Measurements from ENCODE around the gene SEMA3D.

Gene SEMA3D

DNA sequence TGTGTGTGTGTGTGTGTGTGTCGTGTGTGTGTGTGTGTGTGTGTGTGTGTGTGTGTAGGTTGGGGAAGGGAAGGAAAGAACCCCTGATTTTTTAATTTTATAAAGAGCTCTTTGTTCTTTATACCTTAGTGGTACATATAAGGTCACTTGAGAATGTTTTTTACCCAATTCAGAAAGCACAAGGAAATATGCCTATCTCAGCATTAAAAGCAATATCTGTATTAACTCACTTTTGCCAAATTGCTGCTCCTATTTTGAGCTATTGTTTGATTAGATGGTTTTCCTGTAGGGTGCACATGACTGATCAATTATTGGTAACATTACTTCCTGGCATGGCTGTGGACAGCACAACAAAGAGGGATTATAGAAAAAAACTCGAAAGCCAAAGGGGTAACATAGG lies 60.5 kb downstream of the SEMA3D start:
- no peak for DNase-seq (ENCODE audit: low read depth in 3 of 3)

DNA sequence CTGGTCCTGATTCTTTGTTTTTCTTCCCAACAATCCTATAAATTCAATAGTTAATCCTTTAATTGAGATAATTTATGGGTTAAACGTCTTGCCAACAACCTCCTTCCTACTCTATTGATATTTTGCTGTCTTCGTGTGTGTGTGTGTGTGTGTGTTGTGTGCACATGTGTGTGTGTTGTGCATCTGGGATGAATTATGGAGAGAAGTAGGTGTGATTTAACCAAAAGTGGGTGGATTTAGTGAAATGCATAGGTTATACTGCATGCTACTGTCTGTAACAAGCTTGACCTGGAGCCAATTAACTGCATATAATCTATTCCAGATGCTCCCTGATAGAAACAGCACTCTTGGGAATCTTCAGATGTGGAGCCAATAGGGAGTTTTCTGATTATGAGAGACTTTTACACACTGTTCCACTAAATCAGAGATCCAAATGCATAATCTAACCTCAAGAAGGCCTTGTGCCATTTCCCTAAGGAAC lies 61.2 kb downstream of the SEMA3D start:
- DNase-seq (ENCODE audit: low read depth in 3 of 3): no peak

DNA sequence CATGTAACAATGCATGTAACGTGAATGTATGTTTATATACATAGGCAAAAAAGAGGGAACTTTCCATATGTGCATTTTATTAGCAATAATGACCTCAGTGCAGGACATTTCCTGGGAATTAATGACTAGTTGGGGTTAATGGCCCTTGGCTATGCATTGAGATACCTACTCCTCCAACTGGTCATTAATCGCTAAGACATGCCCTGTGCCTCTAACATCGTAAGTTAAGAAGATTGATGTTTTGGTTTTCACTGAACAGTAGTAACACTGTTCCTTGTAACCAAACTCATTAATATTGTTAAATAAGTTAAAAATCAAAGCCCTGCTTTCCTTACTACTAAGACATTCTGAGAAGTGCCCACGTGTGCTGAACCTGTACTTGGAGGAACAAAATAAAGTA lies 61.7 kb downstream of the SEMA3D start:
- no peak for DNase-seq (ENCODE audit: low read depth in 3 of 3)

DNA sequence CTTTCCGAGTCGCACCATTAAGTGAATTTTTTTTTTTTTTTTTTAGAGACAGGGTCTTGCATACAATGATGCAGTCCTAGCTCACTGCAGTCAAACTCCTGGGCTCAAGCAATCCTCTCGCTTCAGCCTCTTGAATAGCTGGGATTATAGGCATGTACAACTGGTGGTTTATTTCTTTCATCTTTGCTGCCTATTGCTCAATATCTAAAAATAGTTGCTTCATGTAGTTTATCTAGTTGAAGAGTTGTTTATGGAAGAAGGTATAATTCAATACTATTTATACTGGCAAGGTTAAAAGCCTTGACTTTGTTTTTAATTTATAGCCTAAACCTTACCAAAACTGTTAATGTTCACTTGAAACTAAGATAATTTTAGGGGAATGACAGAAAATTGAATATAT lies 66.9 kb downstream of the SEMA3D start:
- no peak for DNase-seq (ENCODE audit: low read depth in 3 of 3)

DNA sequence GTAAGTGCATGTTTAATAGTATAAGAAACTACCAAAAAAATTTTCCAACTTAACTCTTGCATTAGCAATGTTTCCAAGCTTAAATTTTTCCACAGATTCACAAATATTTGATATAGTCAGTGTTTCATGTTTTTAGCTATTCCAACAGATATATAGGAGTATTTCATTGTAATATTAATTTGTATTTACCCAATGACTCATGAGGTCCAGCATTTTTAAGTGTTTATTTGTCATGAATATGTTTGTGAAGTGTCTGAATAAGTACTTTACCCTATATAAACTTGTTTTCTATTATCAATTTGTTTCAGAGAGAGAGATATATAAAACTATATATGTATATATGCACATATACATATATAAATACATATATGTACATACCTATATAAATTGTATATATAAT lies 71.0 kb downstream of the SEMA3D start:
- DNase-seq (ENCODE audit: low read depth in 3 of 3): no peak

DNA sequence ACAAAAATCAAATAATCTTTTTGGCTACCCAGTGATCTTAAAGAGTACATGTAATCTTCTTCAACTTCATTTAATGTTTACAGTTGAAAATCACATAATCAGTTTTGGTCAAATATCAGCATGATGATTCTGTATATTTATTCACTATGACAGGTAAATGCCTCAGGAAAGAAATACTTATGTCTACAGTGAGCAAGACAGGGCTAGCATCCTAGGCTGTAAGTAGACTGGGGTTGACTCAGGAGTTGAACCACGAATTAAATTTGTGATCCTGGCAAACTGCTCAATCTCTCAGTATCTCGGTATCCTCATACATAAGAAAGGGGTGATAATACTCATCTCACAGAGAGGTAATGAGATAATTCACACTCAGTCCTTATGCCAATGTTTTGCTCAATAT lies 71.8 kb downstream of the SEMA3D start:
- no peak for DNase-seq (ENCODE audit: low read depth in 3 of 3)

DNA sequence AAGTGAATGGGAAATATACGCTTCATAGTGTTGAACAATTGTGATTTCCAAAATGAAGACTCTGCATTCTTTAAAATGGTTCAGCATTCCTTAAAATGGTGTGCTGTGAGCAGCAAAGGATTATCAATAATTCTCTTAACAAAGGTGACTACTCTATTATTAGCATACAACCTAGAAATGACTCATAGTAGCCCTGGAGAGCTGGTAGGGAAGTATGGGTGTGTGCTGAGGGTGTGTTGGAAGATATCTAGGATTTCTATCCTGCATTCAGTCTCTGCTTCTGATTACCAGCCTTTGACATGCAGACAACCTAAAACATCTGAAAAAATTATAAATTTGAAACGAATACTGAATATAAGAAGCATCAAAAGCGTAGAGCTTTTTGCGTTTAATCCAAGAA lies 72.5 kb downstream of the SEMA3D start:
- no peak for DNase-seq (ENCODE audit: low read depth in 3 of 3)

DNA sequence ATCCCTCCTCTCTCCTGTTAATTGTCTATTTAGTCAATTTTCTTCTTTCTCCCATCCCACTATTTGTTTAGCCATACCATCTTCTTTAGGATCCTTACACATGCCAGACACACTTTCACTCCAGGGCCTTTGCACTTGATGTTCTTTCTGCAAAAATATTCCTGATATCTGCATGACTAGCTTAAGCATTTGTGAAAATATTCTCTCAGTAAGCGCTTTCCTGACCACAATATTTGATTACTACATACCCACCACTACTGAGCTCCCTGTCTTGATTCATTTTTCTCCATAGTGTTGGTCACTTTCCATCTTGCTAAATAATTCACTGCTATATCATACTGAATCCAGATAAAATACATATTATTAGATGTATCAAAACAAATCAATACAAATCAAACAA lies 75.1 kb downstream of the SEMA3D start:
- no peak for DNase-seq (ENCODE audit: low read depth in 3 of 3)

DNA sequence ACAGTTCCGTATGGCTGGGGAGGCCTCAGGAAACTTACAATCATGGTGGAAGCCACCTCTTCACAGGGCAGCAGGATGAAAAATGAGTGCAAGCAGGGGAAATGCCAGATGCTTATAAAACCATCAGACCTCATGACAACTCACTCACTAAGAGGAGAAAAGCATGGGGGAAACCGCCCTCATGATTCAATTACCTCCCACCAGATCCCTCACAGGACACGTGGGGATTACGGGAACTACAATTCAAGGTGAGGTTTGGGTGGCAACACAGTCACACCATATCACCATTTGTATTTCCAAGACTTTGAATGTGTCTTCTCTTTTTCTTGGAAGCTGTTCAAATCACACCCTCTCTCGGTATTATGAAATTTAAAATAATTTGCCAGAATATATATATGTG lies 80.1 kb downstream of the SEMA3D start:
- no peak for DNase-seq (ENCODE audit: low read depth in 3 of 3)

DNA sequence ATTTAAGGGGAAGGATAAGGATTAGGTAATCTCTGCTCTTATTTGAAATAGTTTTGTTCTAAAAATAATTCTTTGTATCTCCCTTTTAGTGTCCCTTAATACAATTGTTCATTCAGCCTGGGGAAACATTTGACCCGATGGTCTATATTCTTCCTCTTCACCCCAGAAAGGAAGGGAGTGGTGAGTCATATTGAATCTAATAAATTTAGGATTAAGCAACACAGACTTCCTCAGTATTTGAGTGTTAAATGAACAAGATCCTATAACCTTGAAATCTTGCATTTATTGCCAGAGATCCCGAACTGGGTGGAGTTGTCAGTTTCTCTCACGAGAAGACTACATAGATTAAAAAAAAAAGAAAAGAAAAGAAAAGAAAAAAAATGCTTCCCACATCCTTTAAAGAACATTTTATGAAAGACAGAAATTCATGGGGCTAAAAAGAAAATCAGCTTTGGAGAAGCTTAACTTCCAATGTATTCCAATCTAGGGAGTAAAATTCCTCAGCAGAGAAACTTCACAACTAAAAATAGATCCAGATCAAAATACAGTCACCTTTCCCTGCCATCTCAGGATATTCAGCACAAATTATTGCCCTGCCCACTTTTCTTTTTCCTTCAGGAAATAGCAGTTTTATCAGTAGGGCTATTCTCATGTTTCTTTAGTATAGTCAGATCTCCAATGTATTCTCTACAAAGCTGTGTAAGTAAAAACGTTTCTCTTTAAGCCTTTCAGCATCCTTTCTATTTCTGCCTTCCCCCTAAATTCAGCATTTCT lies 82.2 kb downstream of the SEMA3D start:
- DNase-seq (ENCODE audit: low read depth in 3 of 3): no peak

DNA sequence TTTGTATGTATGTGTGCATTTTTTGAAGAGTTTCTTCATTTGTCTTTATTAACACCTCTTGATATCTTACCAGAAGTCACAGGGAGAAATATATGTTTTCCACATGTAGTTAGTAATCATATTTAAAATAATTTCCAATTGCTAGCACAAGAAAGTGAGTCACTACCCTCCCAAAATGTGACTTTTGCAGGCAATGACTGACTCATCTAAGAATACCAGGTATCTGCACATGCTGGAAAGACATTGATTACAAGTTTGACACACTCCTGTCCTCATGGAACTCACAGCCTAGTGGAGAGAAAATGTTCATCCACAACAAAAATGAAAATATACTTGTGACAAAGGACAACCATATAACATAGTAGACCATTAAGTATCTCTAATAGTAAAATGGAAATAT lies 82.9 kb downstream of the SEMA3D start:
- DNase-seq (ENCODE audit: low read depth in 3 of 3): no peak

DNA sequence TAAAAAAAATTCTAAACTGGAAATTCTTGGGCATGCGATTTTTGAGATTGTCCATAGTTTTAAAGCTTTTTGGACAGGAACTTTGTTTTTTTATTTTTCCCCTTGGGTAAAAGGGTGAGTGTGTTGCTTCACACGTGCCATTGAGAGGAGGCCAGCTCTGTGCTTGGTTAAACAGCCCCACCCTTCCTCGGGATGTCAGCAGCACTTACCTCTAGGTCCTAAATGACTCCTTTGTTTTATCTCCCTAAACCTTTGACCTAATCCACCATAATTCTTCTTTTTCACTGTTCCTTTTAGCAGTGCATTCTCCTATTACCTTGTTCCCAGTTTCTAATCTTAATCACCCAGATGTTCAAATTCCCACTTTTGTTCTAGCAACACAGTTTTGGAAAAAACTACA lies 83.5 kb downstream of the SEMA3D start:
- no peak for DNase-seq (ENCODE audit: low read depth in 3 of 3)

DNA sequence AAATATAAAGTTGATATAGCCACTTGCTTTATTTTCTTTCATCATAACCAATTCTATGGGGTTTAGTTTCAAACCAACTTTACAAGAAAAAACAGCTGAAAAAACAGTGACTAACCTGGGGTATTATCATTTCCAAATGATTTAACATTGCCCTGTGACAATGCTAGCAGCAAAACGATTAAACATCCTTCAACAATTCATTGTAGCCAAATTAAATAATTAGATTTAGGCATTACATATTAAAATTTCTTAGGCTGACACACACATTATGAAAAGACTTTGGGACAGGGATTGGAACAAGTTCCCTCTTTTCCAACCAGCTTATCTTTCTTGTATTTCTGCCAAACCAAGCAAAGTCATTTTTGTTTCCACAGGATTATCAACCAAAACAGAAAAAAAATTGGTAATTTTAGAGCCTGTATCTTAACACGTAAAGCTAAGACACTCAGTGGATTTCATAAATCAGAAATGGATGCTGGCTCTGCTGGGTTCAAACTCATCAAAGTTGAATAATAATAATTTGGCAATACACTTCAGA lies 84.0 kb downstream of the SEMA3D start:
- no peak for DNase-seq (ENCODE audit: low read depth in 3 of 3)

DNA sequence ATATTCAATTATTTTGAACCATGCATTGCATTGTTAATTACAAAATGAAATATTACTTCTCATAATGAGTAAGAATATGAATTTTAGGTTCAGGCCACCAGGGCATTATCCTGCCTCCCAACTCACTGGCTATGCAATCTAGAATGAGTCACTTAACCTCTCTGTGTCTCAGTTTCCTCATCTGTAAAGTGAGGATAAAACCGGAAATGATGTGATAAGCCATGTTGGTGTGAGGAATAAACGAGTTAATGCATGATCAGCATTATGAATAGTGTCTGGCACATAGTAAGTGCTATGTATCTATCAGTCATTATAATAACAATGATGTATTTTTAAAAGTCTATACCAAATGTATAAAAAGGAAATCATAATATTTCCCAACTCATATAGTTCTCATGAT lies 85.5 kb downstream of the SEMA3D start:
- no peak for DNase-seq (ENCODE audit: low read depth in 3 of 3)

DNA sequence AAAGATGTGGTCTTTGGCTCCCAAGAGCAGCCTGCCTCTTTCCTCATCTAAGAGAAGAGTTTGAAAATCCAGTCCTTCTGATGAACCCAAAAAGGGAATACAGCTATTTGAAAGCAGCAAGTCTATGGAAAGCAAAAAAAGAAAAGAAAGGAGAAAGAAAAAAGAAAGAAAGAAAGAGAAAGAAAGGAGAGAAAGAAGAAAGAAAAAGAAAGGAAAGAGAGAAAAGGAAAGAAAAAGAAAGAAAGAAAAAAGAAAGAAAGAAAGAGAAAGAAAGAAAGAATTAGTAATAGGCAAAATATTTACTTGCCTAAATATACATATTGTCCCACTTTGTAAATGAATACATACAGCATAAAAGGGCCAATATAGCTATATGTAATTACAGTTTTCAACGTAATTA lies 89.0 kb downstream of the SEMA3D start:
- DNase-seq (ENCODE audit: low read depth in 3 of 3): no peak

DNA sequence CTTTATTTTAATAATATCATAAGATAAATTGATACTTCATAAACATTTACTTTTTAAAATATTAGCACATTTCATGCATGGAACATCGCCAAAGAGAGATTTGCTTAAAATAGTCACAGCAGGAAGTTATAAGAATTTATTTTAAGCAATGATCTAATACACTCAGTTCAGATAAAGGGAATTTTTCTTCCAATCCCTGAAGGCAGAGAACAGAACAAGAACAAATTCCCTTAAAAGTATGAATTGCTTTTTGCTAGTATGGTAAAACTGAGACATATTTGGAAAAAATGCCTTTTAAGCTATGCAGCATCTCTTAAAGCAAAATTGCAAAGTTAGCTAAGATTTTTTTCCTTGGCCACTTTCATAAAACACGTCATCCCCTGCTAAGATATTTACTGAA lies 91.0 kb downstream of the SEMA3D start:
- no peak for DNase-seq (ENCODE audit: low read depth in 3 of 3)

DNA sequence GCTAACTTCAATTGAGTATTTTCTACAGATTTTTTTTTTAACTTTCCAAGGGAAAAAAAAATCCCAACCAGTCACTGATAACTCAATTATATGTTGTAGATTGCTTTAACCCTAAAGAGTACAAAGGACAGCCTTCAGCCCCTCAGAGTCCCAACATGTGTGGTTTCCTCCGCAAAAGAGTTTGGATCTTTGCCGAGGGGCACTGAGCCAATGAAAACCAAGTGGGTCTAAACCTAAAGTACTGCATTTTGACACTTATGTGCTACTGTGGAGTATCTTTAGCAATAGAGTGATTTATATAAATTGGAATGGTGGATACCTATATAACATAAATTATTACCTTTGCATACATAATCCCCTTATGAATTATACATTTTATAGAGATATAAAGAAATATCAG lies 91.5 kb downstream of the SEMA3D start:
- DNase-seq (ENCODE audit: low read depth in 3 of 3): no peak

DNA sequence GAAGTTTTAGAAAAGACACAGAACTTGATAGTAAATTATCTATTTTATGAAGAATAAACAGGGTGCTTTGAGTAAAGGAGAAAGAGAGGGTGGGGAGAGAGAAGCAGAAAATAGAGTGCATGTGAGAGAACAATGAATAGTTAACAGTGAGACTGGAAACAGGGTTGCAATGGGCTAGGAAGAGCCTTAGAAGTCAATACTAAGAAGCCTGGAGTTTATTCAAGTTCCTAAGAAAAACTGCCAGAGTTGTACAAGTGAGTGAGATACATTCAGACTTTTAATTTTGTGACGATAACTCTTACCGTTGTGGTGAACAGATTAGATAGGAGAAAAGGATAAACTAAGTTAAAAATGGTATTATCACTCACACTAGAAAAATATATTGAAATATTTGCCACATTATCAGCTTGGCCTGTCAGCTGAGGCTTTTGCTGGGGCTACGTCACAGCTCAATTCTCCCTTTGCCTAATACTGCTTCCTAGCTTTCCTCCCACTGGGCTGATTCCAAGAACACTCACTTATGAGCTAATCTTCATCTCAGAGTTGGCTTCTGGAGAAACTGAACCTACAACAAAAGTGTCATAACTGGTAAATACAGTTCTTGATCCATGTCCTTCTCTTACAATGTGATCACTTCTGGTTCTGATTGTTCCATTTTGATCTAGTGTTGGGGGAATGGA lies 92.7 kb downstream of the SEMA3D start:
- no peak for DNase-seq (ENCODE audit: low read depth in 3 of 3)

DNA sequence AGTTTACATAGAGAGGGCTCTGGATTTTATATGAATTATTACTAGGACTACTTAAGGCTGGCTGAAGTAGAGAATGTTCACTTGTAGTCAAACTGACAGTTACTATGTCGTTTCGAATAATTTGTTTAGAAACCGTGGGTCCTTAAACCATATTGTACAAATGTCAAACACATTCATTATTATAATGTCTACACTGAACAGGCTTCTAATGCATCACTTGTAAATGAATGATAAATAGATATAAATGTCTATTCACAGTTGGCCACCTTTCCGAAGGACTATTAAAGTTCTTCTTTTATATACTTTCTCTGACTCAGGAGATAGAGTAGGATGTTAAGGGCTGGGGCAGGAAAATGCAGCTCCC lies 95.3 kb downstream of the SEMA3D start:
- DNase-seq (ENCODE audit: low read depth in 3 of 3): no peak

DNA sequence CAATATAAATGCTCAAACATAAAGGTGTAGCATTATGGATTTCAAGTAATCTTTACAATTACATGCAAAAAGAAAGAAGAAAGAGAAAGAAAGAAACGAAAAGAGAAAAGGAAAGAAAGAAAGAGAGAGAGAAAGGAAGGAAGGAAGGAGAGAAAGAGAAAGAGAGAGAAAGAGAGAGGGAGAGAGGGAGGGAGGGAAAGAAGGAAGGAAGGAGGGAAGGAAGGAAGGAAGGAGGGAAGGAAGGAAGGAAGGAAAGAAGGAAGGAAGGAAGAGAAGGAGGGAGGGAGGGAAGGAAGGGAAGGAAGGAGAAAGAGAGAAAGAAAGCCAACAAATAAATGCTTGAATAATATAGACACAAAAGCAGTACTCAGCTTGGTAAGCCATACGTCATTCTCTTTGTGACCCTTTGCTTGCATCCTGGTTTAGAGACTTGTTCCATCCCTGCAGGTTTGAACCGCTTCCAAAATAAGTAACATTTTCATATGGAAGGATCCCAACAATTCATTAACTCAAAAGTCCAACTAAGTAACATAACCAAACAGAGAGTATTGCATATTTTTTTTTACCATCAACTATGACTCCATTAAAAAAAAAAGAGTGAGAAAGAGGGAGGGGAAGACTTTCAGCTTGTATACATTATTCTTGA lies 95.8 kb downstream of the SEMA3D start:
- DNase-seq (ENCODE audit: low read depth in 3 of 3): no peak

DNA sequence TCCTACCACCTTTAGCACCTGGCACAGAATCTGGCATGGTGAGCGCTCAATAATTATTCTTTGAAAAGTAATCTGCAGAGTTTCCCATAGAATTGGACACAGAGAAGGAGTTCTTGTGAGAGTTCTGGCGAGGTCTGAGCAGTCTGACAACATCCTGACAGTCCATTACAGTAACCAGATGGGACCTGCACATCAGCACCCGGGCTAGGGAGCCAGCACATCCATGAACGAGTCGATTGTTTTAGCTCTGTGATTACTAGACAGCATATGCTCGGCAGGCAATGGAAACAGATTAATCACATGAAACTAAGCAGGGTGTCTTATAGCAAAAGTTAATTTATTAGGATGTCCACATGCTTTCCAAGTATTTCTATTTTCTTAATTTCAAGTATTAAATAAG lies 96.7 kb downstream of the SEMA3D start:
- no peak for DNase-seq (ENCODE audit: low read depth in 3 of 3)

DNA sequence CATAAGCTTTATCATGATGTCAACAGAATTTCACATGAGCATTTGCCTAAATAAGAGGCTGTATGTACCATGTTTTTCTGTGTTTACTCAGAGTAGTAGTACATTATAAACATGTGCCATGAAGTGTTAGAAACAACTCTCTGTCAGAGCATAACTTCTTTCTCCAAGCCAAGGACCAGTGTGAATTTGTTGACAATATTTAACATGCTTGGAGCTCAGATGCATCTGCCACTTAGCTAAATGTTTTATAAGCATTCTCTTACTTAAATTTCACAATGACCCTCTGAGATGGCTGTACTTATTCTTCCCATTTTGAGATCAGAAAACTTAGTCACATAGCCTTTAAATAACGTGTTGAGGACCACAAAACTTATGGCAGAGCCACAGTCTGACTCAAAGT lies 105.0 kb downstream of the SEMA3D start:
- no peak for DNase-seq (ENCODE audit: low read depth in 3 of 3)

DNA sequence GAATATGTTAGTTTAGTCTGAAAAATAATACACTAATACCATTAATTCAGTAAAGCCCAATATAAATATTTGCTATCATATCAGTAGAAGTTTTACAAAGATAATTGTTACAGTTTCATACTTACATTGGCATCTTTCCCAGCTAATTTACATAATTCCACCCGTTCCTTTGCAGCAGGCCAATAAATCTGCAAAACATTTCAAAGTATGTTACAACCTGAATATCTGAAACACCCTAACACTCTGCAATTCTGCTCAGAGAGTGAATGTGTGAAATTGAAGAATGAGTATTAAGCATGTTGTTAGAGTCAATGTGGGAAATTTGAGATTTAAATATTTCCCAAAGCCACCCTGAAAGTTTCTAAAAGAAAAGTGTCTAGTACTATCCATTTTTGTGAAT lies 105.5 kb downstream of the SEMA3D start:
- no peak for DNase-seq (ENCODE audit: low read depth in 3 of 3)

Measured in stimulated activated CD4-positive, alpha-beta T cell treated with anti-CD3 and anti-CD28 coated beads, TNF-alpha, amount 100 ng/mL, for 4 hours (primary cell).